Measurements from ENCODE around the gene KLB.

KLB gene

GRCh38 chr4:39490322-39490721 lies 83.6 kb downstream of the KLB start:
- Histone ChIP-seq H3K27ac (ENCODE audit: low read length) (no peak overlapping the region), H3K36me3 (ENCODE audit: control insufficient read depth in 2 of 2, insufficient read depth in 2 of 2, low read length in 2 of 2) (no peaks in the 10 kb centered on the region), H3K9ac (ENCODE audit: low read length in 2 of 2) (no peak overlapping the region), H3K4me1 (ENCODE audit: control insufficient read depth, insufficient read depth, low read length) (no peaks in the 10 kb centered on the region), H3K9me3 (ENCODE audit: control insufficient read depth in 2 of 2, low read length in 2 of 2) (no peaks in the 10 kb centered on the region), H3K4me3 (ENCODE audit: low read length in 2 of 2) (no peak overlapping the region), H3K27me3 (ENCODE audit: control insufficient read depth in 1 of 2, insufficient read depth in 2 of 2, low read length in 2 of 2) (no peaks in the 10 kb centered on the region)

- Histone ChIP-seq H3K27me3 (ENCODE audit: control insufficient read depth in 1 of 2, insufficient read depth in 2 of 2, low read length in 2 of 2) (no peaks in the 10 kb centered on the region), H3K9ac (ENCODE audit: low read length in 2 of 2) (no peak overlapping the region), H3K9me3 (ENCODE audit: control insufficient read depth in 2 of 2, low read length in 2 of 2) (no peaks in the 10 kb centered on the region), H3K27ac (ENCODE audit: low read length) (no peak overlapping the region), H3K4me3 (ENCODE audit: low read length in 2 of 2) (no peak overlapping the region), H3K4me1 (ENCODE audit: control insufficient read depth, insufficient read depth, low read length) (no peaks in the 10 kb centered on the region), H3K36me3 (ENCODE audit: control insufficient read depth in 2 of 2, insufficient read depth in 2 of 2, low read length in 2 of 2) (peaks cover 3 to 5% of the 10 kb centered on the region in 2 donors)
Measured at GRCh38 chr4:39494354-39494753, 87.6 kb downstream of the KLB start.

GRCh38 chr4:39495446-39496213 lies 88.9 kb downstream of the KLB start:
- Histone ChIP-seq H3K36me3 (ENCODE audit: control insufficient read depth in 2 of 2, insufficient read depth in 2 of 2, low read length in 2 of 2) (peaks cover 3 to 7% of the 10 kb centered on the region in 2 donors), H3K27me3 (ENCODE audit: control insufficient read depth in 1 of 2, insufficient read depth in 2 of 2, low read length in 2 of 2) (no peaks in the 10 kb centered on the region), H3K4me3 (ENCODE audit: low read length in 2 of 2) (no peak overlapping the region), H3K9ac (ENCODE audit: low read length in 2 of 2) (no peak overlapping the region), H3K27ac (ENCODE audit: low read length) (no peak overlapping the region), H3K9me3 (ENCODE audit: control insufficient read depth in 2 of 2, low read length in 2 of 2) (no peaks in the 10 kb centered on the region), H3K4me1 (ENCODE audit: control insufficient read depth, insufficient read depth, low read length) (no peaks in the 10 kb centered on the region)

- peaks cover 9 to 12% of the 10 kb centered on the region in 2 donors for H3K36me3 ChIP-seq (ENCODE audit: control insufficient read depth in 2 of 2, insufficient read depth in 2 of 2, low read length in 2 of 2)
- H3K4me3 ChIP-seq (ENCODE audit: low read length in 2 of 2): no peak overlapping the region
- no peaks in the 10 kb centered on the region for H3K9me3 ChIP-seq (ENCODE audit: control insufficient read depth in 2 of 2, low read length in 2 of 2)
- H3K4me1 ChIP-seq (ENCODE audit: control insufficient read depth, insufficient read depth, low read length): no peaks in the 10 kb centered on the region
- no peak overlapping the region for H3K27ac ChIP-seq (ENCODE audit: low read length)
- H3K9ac ChIP-seq (ENCODE audit: low read length in 2 of 2): no peak overlapping the region
- no peaks in the 10 kb centered on the region for H3K27me3 ChIP-seq (ENCODE audit: control insufficient read depth in 1 of 2, insufficient read depth in 2 of 2, low read length in 2 of 2)
Measured at GRCh38 chr4:39497909-39498726, 91.4 kb downstream of the KLB start.

- Histone ChIP-seq H3K4me1 (ENCODE audit: control insufficient read depth, insufficient read depth, low read length) (no peaks in the 10 kb centered on the region), H3K4me3 (ENCODE audit: low read length in 2 of 2) (no peak overlapping the region), H3K9ac (ENCODE audit: low read length in 2 of 2) (no peak overlapping the region), H3K9me3 (ENCODE audit: control insufficient read depth in 2 of 2, low read length in 2 of 2) (no peaks in the 10 kb centered on the region), H3K27me3 (ENCODE audit: control insufficient read depth in 1 of 2, insufficient read depth in 2 of 2, low read length in 2 of 2) (no peaks in the 10 kb centered on the region), H3K27ac (ENCODE audit: low read length) (no peak overlapping the region), H3K36me3 (ENCODE audit: control insufficient read depth in 2 of 2, insufficient read depth in 2 of 2, low read length in 2 of 2) (peaks cover 14 to 17% of the 10 kb centered on the region in 2 donors)
Measured at GRCh38 chr4:39498727-39499020, 91.9 kb downstream of the KLB start.

All from stomach smooth muscle (tissue), 2 donors.